H9 (cell line): ENCODE data around the gene SLC26A2. TPM values are rescaled to one million over a fixed set of nuclear protein-coding genes. Genes with fewer than 3 reads are reported as not detected.

Experiments
- DNase-seq: peaks from one replicate; pipeline ENCODE4 v3.0.0-alpha.2; 2017
- H2AFZ ChIP-seq: one replicate; pipeline ENCODE4 v1.6.1; 2013; ENCODE audit warnings: mild to moderate bottlenecking, low read length, control low read depth, moderate library complexity
- H2AK5ac ChIP-seq: 2 replicates; pipeline ENCODE4 v1.6.1; 2013; ENCODE audit warnings: low read length, control low read depth, mixed read lengths; ENCODE audit not compliant: insufficient read length
- H2BK120ac ChIP-seq: one replicate; pipeline ENCODE4 v1.6.1; 2013; ENCODE audit warnings: low read depth, mild to moderate bottlenecking, low read length, control low read depth, inconsistent platforms; ENCODE audit not compliant: poor library complexity, severe bottlenecking
- H2BK12ac ChIP-seq: 2 replicates; pipeline ENCODE4 v1.6.1; 2013; ENCODE audit warnings: low read length, control low read depth, mixed read lengths, low read depth; ENCODE audit not compliant: insufficient read length
- H2BK15ac ChIP-seq: 2 replicates; pipeline ENCODE4 v1.6.1; 2013; ENCODE audit warnings: low read depth, low read length, control low read depth
- H2BK20ac ChIP-seq: one replicate; pipeline ENCODE4 v1.6.1; 2013; ENCODE audit warnings: low read depth, mild to moderate bottlenecking, low read length, control low read depth, inconsistent platforms; ENCODE audit not compliant: poor library complexity, severe bottlenecking
- H2BK5ac ChIP-seq: 2 replicates; pipeline ENCODE4 v1.6.1; 2013; ENCODE audit warnings: low read length, control low read depth, mixed read lengths; ENCODE audit not compliant: insufficient read length
- H3K14ac ChIP-seq: 2 replicates; pipeline ENCODE4 v1.6.1; 2013; ENCODE audit warnings: low read length, control low read depth; ENCODE audit not compliant: insufficient read depth
- H3K18ac ChIP-seq: 2 replicates; pipeline ENCODE4 v1.6.1; 2013; ENCODE audit warnings: low read depth, mild to moderate bottlenecking, mixed read lengths, low read length, control low read depth; ENCODE audit not compliant: insufficient read length
- H3K23ac ChIP-seq: 2 replicates; pipeline ENCODE4 v1.6.1; 2013; ENCODE audit warnings: low read length, control low read depth, mixed read lengths, low read depth; ENCODE audit not compliant: insufficient read length
- H3K23me2 ChIP-seq: 2 replicates; pipeline ENCODE4 v1.6.1; 2013; ENCODE audit warnings: low read depth, mild to moderate bottlenecking, mixed read lengths, low read length, control low read depth; ENCODE audit not compliant: insufficient read length, poor library complexity, severe bottlenecking
- H3K27ac ChIP-seq: 2 replicates; pipeline ENCODE4 v1.5.1; 2013; ENCODE audit warnings: low read length, control low read depth, mixed read lengths, low read depth; ENCODE audit not compliant: insufficient read length
- H3K27me3 ChIP-seq: 2 replicates; pipeline ENCODE4 v1.6.1; 2013; ENCODE audit warnings: low read length, control low read depth, inconsistent platforms; ENCODE audit not compliant: insufficient read depth
- H3K4ac ChIP-seq: 2 replicates; pipeline ENCODE4 v1.6.1; 2013; ENCODE audit warnings: low read depth, mild to moderate bottlenecking, control low read depth, inconsistent platforms, low read length, moderate library complexity
- H3K4me1 ChIP-seq: 2 replicates; pipeline ENCODE4 v1.6.1; 2013; ENCODE audit warnings: low read length, control low read depth, inconsistent platforms; ENCODE audit not compliant: insufficient read depth
- H3K4me2 ChIP-seq: 2 replicates; pipeline ENCODE4 v1.6.1; 2013; ENCODE audit warnings: low read length, control low read depth, mixed read lengths; ENCODE audit not compliant: insufficient read length, insufficient read depth
- H3K56ac ChIP-seq: 2 replicates; pipeline ENCODE4 v1.6.1; 2013; ENCODE audit warnings: low read depth, mild to moderate bottlenecking, mixed read lengths, low read length, control low read depth; ENCODE audit not compliant: insufficient read length
- H3K79me1 ChIP-seq: 2 replicates; pipeline ENCODE4 v1.6.1; 2013; ENCODE audit warnings: low read depth, mild to moderate bottlenecking, moderate library complexity, low read length, control low read depth, inconsistent platforms; ENCODE audit not compliant: insufficient read depth, poor library complexity, severe bottlenecking
- H3K79me2 ChIP-seq: 2 replicates; pipeline ENCODE4 v1.6.1; 2013; ENCODE audit warnings: low read length, control low read depth, inconsistent platforms; ENCODE audit not compliant: insufficient read depth
- H3K9ac ChIP-seq: 2 replicates; pipeline ENCODE4 v1.6.1; 2013; ENCODE audit warnings: low read length, control low read depth, mixed read lengths; ENCODE audit not compliant: insufficient read length; ENCODE audit errors: extremely low read depth
- H3K9me3 ChIP-seq: one replicate; pipeline ENCODE4 v1.6.1; 2013; ENCODE audit warnings: low read depth, low read length, inconsistent platforms; ENCODE audit not compliant: control insufficient read depth
- H3T11ph ChIP-seq: one replicate; pipeline ENCODE4 v1.6.1; 2013; ENCODE audit warnings: mild to moderate bottlenecking, low read length, control low read depth, inconsistent platforms
- H4K20me1 ChIP-seq: one replicate; pipeline ENCODE4 v1.6.1; 2013; ENCODE audit not compliant: control insufficient read depth, insufficient read length, insufficient read depth
- H4K5ac ChIP-seq: 2 replicates; pipeline ENCODE4 v1.6.1; 2013; ENCODE audit warnings: low read depth, mild to moderate bottlenecking, mixed read lengths, low read length, control low read depth; ENCODE audit not compliant: insufficient read length
- H4K8ac ChIP-seq: replicated peaks from 2 replicates; pipeline ENCODE4 v1.6.1; 2013; ENCODE audit warnings: low read length, control low read depth, mixed read lengths, low read depth; ENCODE audit not compliant: insufficient read length
- H4K91ac ChIP-seq: 2 replicates; pipeline ENCODE4 v1.6.1; 2013; ENCODE audit warnings: low read depth, mild to moderate bottlenecking, moderate library complexity, mixed read lengths, low read length, control low read depth; ENCODE audit not compliant: insufficient read length
- H3K27ac Mint-ChIP-seq, 3 experiments: 2 replicates in 2 of 3; 3 replicates in 1 of 3; pipeline ENCODE4 v1.8.0; 2020 to 2021; ENCODE audit warnings: mixed read lengths in 3 of 3, mild to moderate bottlenecking in 1 of 3, moderate library complexity in 1 of 3
- H3K27me3 Mint-ChIP-seq: 2 replicates; pipeline ENCODE4 v1.8.0; 2021; ENCODE audit warnings: low read depth, mild to moderate bottlenecking, moderate library complexity, mixed read lengths
- H3K36me3 Mint-ChIP-seq, 3 experiments: 2 replicates in 2 of 3; 3 replicates in 1 of 3; pipeline ENCODE4 v1.8.0; 2020 to 2021; ENCODE audit warnings: low read depth in 3 of 3, mixed read lengths in 3 of 3; ENCODE audit not compliant: insufficient read depth in 1 of 3
- H3K4me1 Mint-ChIP-seq, 2 experiments: 2 replicates each; pipeline ENCODE4 v1.8.0; 2020; ENCODE audit warnings: mixed read lengths in 2 of 2
- H3K4me3 Mint-ChIP-seq, 2 experiments: 2 replicates in 1 of 2; 3 replicates in 1 of 2; pipeline ENCODE4 v1.8.0; 2020 to 2021; ENCODE audit warnings: mild to moderate bottlenecking in 2 of 2, mixed read lengths in 2 of 2, moderate library complexity in 1 of 2
- H3K9me3 Mint-ChIP-seq, 2 experiments: 2 replicates in 1 of 2; 3 replicates in 1 of 2; pipeline ENCODE4 v1.8.0; 2020; ENCODE audit warnings: mild to moderate bottlenecking in 2 of 2, mixed read lengths in 2 of 2, moderate library complexity in 1 of 2
- CTCF ChIP-seq: fragments of 200-600 bp; sonication (generic); conservative IDR thresholded peaks from 3 replicates; pipeline ENCODE4 v1.8.0; 2021; ENCODE audit warnings: antibody characterized with exemption, mild to moderate bottlenecking
- WGBS: extraction: QIAGEN DNeasy Blood & Tissue Kit; methylation state at CpG from one replicate; pipeline ENCODE4 v1.1.7; 2013; ENCODE audit warnings: missing lambda C conversion rate, low lambda C conversion rate, mixed read lengths; ENCODE audit not compliant: insufficient read length; ENCODE audit errors: extremely low coverage; 5-methylcytosine and 5-hydroxymethylcytosine counted together
- total RNA-seq: library from RNA; stranded (reverse); gene quantifications from 2 replicates; pipeline ENCODE4 v1.2.1, GENCODE V29; 2021

The SLC26A2 gene
- total RNA-seq, 1 experiment from 2014 or later: 5.9 TPM

GRCh38 chr5:149969181-149969930 is 8.8 kb downstream of the SLC26A2 start:
- Histone ChIP-seq H2BK120ac (no peak overlapping the region), H3K9ac (no peak overlapping the region), H3K27ac (no peak overlapping the region), H3K4me1 (no peaks in the 10 kb centered on the region), H4K5ac (no peak overlapping the region), H3K9me3 (no peaks in the 10 kb centered on the region), H4K8ac (no peak overlapping the region), H3K4ac (no peak overlapping the region), H3K14ac (no peak overlapping the region), H3K79me2 (no peaks in the 10 kb centered on the region), H3K4me2 (no peak overlapping the region), H3K27me3 (no peaks in the 10 kb centered on the region), H2BK5ac (no peak overlapping the region), H2BK15ac (no peak overlapping the region), H2AK5ac (no peak overlapping the region), H2BK20ac (no peak overlapping the region), H4K91ac (no peak overlapping the region), H3T11ph (no peak overlapping the region), H3K56ac (no peak overlapping the region), H3K18ac (no peak overlapping the region), H3K79me1 (no peaks in the 10 kb centered on the region), H2BK12ac (no peak overlapping the region), H2AFZ (no peak overlapping the region), H3K23ac (no peak overlapping the region), H4K20me1 (no peaks in the 10 kb centered on the region), H3K23me2 (no peaks in the 10 kb centered on the region)
- Mint-ChIP-seq H3K9me3 (no peaks in the 10 kb centered on the region), H3K36me3 (no peaks in the 10 kb centered on the region), H3K27me3 (no peaks in the 10 kb centered on the region), H3K4me3 (no peak overlapping the region), H3K27ac (no peak overlapping the region), H3K4me1 (no peaks in the 10 kb centered on the region)
- no peak for TF ChIP-seq CTCF
- no CpG with 5 or more reads among the region's 4 CpGs for WGBS
- DNase-seq: no peak
